Mucosa of stomach (tissue), 1 donor: ENCODE measurements around the gene PAMR1.

ENCODE experiments used
- H3K27me3 ChIP-seq: one replicate; pipeline ENCODE4 v1.7.0; 2013; ENCODE audit warnings: mild to moderate bottlenecking, low read length; ENCODE audit not compliant: control insufficient read depth, insufficient read depth
- H3K36me3 ChIP-seq: one replicate; pipeline ENCODE4 v1.7.0; 2013; ENCODE audit warnings: low read length; ENCODE audit not compliant: control insufficient read depth, insufficient read depth
- H3K4me1 ChIP-seq: one replicate; pipeline ENCODE4 v1.7.0; 2013; ENCODE audit warnings: mild to moderate bottlenecking, low read length; ENCODE audit not compliant: control insufficient read depth, insufficient read depth
- H3K4me3 ChIP-seq: one replicate; pipeline ENCODE4 v1.7.0; 2013; ENCODE audit warnings: low read length
- H3K9ac ChIP-seq: one replicate; pipeline ENCODE4 v1.7.0; 2013; ENCODE audit warnings: mild to moderate bottlenecking, low read length, moderate library complexity
- H3K9me3 ChIP-seq: one replicate; pipeline ENCODE4 v1.7.0; 2013; ENCODE audit warnings: mild to moderate bottlenecking, low read length, moderate library complexity; ENCODE audit not compliant: control insufficient read depth
- donor health status: Pancreatic carcinoma.

PAMR1 gene

DNA sequence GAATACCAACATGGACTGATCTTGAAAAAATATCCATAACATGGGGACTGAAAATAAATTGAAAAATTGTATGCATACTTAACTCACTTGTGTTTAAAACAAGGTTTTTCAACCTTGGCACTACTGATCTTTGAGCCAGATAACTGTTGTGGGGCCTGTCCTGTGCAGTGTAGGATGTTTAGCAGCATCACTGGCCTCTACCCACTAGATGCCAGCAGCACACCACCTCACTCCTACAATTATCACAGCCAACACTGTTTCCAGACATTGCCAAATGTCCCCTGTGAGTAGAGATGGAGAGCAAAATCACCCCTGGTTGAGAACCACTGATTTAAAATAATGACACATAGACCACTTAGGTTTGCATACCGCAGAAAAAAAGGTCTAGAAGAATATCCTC lies 61.1 kb downstream of the PAMR1 start:
- no peak overlapping the region for H3K9ac ChIP-seq
- H3K4me3 ChIP-seq, result no peak overlapping the region
- no peaks in the 10 kb centered on the region for H3K27me3 ChIP-seq
- no peaks in the 10 kb centered on the region for H3K36me3 ChIP-seq
- H3K4me1 ChIP-seq, result no peaks in the 10 kb centered on the region
- H3K9me3 ChIP-seq, result no peaks in the 10 kb centered on the region

DNA sequence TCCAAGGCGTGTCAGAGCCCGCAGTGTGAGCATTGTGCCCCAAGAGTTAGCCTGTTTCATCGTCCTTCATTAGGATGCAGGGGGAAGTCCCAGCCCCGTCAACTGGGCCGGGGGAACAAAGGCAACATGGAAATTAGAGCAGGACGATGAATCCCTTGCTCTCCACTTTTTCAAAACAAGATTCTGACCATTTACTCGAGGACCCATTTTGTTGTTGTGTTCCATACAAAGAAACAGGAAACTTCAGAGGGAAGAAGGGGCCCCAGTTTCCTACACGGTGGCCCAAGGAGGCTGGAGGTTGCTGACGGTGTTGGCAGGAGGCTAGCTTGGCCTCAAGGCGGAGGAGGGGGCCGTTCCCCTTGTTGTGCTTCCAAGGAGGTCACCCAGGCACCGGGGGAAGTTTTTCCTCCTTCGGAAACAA lies 62.1 kb downstream of the PAMR1 start:
- Histone ChIP-seq H3K36me3 (no peaks in the 10 kb centered on the region), H3K4me3 (no peak overlapping the region), H3K4me1 (no peaks in the 10 kb centered on the region), H3K9ac (no peak overlapping the region), H3K27me3 (no peaks in the 10 kb centered on the region), H3K9me3 (no peaks in the 10 kb centered on the region)

DNA sequence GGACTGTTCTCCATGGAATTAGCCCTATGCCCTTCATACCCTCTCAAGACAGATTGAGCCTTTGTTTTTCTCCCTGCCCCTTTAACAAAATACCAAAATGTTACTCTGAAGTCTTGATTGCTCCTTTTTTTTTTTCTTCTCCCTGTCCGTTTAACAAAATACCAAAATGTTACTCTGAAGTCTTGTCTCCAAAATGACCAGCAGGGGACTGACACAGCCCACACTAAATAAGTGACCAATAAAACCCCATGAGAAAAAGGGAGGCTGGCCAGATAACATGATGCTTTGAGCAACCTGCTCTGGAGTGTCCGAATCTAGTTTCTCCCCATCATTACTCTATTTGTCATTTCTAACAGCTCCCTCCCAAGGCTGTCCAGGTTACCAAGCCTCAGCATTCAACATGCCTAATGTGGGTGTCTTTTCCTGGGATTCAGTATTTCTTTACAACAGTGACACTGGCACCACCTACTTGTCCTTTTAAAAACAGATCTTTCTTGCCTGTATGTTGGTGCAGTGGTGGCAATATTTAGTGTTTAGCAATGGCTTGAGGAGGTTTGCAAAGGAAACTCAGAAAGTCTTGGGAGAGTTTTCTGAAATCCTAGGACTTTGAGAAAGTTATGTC lies 63.4 kb downstream of the PAMR1 start:
- Histone ChIP-seq H3K4me3 (no peak overlapping the region), H3K4me1 (no peaks in the 10 kb centered on the region), H3K27me3 (no peaks in the 10 kb centered on the region), H3K36me3 (no peaks in the 10 kb centered on the region), H3K9me3 (no peaks in the 10 kb centered on the region), H3K9ac (no peak overlapping the region)

DNA sequence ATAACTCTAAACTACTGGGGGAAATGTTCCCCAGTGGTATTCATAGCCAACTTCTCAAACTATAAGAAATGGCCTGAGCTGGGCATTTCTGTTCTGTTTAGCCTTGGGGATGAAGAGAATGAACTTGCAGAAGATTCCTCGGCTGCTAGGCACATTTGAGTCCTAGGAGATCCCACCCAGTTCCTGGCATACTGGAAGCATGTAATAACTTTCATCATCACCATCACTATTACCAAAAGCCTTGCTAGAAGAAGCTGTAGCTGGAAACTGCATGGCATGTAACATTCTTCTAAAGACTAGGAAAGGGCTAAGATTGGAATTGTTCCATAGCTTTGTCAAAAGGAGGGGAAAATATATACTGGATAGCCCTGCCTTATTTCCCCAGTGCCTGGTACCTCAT lies 65.9 kb downstream of the PAMR1 start:
- no peaks in the 10 kb centered on the region for H3K27me3 ChIP-seq
- H3K4me1 ChIP-seq, result no peaks in the 10 kb centered on the region
- H3K9ac ChIP-seq, result no peak overlapping the region
- H3K4me3 ChIP-seq, result no peak overlapping the region
- H3K9me3 ChIP-seq, result no peaks in the 10 kb centered on the region
- H3K36me3 ChIP-seq, result no peaks in the 10 kb centered on the region

DNA sequence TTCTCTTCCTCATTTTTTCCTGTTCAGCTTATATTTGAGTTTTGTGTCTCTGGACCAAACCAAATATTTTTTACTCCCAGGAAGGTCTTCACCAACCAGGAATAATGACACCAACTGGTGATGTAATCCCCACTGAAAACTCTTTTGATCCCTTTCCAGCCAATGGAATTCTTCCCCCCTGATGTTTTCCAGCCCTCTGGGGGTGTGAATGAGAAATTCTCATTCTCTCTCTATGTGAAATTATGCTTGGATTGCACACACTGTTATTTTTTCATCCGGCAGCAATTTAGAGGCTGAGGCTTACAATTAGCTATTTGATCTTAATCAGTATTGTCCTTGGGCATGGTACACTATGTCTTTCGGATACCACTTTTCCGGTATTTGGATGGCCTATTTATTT lies 66.6 kb downstream of the PAMR1 start:
- Histone ChIP-seq H3K4me3 (no peak overlapping the region), H3K4me1 (no peaks in the 10 kb centered on the region), H3K9ac (no peak overlapping the region), H3K27me3 (no peaks in the 10 kb centered on the region), H3K36me3 (no peaks in the 10 kb centered on the region), H3K9me3 (no peaks in the 10 kb centered on the region)

DNA sequence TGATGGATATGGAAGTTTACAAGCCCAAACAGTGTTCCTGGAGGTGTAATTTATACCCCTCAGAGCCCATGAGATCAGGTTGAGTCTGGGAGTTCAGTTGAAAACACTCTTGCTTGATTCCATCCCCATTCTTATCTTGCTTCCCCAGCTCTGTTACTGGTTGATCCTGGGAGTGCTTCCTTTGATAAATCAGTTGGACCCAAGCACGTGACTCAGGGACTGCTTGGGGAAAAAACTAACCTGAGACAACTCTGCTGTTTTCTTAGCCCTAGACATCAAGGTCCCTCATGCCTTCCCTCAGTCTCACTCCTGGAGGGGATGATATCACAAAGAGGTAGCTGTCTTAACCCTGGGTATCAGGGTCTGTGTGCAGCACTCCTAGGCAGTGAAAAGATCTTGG lies 71.1 kb downstream of the PAMR1 start:
- Histone ChIP-seq H3K27me3 (no peaks in the 10 kb centered on the region), H3K36me3 (no peaks in the 10 kb centered on the region), H3K9me3 (no peaks in the 10 kb centered on the region), H3K4me3 (no peak overlapping the region), H3K4me1 (no peaks in the 10 kb centered on the region), H3K9ac (no peak overlapping the region)

DNA sequence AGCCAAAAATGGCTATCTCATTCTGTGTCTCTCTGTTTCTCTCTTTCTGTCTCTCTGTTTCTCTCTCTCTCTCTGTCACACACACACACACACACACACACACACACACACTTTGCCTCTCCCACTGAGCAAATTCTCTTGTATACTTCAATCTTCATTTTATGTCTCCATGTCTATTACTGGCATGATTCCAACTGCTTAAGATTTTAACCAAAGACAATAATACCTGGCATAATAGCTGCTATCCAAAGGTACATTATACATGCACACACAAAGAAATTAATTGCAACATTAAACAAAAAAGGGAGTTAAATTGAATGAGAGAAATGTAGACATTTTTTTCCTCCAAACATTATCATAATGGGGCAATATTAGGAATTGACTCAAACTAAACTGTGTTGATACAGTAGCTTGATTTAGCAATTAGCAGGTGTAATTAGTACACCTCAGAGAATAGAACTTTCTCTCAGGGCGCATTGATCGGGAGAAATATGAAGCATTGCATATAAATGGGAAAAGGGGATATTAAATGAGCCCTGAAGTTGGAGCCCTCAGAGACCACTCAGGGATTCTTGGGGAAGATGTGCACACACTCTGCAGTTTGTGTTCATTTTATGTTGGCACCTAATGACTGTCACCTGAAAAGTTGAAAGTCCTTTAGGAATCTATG lies 88.7 kb downstream of the PAMR1 start:
- no peaks in the 10 kb centered on the region for H3K36me3 ChIP-seq
- H3K27me3 ChIP-seq, result peaks cover 9% of the 10 kb centered on the region

DNA sequence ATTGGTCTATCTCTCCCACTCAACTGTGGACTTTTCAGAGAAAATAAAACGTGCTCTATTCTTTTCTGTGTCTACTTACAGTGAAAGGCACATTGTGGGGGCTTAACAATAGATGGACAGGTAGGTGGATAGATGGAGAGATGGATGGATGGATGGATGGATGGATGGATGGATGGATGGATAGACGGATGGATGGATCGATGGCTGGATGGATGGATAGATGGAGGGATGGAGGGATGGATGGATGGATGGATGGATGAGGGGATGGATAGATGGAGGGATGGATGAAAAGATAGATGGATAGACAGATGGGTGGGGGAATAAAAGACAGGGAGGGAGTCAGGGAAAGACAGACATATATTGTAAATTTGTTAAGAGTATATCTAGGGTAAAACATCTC lies 91.8 kb downstream of the PAMR1 start:
- no peaks in the 10 kb centered on the region for H3K9me3 ChIP-seq

More for the DNA sequence above, 88.7 kb downstream of the PAMR1 start:
- H3K4me1 ChIP-seq, result no peaks in the 10 kb centered on the region
- no peak overlapping the region for H3K9ac ChIP-seq
- H3K9me3 ChIP-seq, result no peaks in the 10 kb centered on the region
- no peak overlapping the region for H3K4me3 ChIP-seq

DNA sequence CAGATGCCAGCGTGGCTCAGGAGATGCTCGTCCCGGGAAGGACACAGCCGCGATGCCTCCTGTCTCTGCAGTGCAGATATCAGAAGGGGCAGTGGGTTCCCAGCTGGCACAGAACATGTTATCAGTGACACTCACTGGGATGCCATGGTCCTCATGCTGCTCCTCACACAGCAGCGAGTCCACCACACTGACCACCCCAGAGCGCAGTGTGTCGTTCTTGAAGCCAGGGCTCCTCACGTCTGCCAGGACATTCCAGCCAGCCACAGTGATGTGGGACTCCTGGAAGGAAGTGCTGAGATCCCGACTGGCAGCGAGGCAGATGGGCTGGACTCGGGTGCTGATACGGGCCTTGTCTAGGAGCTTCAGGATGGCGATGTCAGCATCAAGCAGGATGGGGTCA lies 93.0 kb downstream of the PAMR1 start:
- Histone ChIP-seq H3K4me3 (no peak overlapping the region), H3K4me1 (no peaks in the 10 kb centered on the region), H3K36me3 (no peaks in the 10 kb centered on the region), H3K9ac (no peak overlapping the region), H3K9me3 (no peaks in the 10 kb centered on the region), H3K27me3 (peaks cover 3% of the 10 kb centered on the region)

More for the DNA sequence above, 91.8 kb downstream of the PAMR1 start:
- Histone ChIP-seq H3K4me1 (no peaks in the 10 kb centered on the region), H3K4me3 (no peak overlapping the region), H3K9ac (no peak overlapping the region), H3K36me3 (no peaks in the 10 kb centered on the region), H3K27me3 (peaks cover 6% of the 10 kb centered on the region)

DNA sequence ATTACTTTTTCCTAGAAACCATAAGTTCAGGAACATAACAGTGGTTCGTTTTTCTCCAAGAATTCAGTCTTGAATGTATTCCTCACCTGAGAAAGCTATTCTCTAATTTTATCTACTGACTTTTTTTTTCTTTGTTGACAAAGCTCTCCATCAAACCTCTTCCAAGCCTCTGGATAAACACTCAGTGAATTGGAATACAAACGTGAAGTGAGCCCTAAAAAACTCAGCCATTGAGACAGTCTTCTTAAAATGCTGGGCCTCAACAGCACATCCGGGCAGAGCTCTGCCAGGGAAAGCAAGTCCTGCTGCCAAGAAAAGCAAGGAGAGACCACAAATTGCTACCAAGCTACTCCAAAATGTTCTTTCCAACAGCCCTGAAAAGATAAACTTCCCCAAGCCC lies 98.3 kb downstream of the PAMR1 start:
- no peak overlapping the region for H3K4me3 ChIP-seq
- no peaks in the 10 kb centered on the region for H3K9me3 ChIP-seq
- H3K4me1 ChIP-seq, result no peaks in the 10 kb centered on the region
- peaks cover under 1% of the 10 kb centered on the region for H3K27me3 ChIP-seq
- no peak overlapping the region for H3K9ac ChIP-seq
- H3K36me3 ChIP-seq, result no peaks in the 10 kb centered on the region

DNA sequence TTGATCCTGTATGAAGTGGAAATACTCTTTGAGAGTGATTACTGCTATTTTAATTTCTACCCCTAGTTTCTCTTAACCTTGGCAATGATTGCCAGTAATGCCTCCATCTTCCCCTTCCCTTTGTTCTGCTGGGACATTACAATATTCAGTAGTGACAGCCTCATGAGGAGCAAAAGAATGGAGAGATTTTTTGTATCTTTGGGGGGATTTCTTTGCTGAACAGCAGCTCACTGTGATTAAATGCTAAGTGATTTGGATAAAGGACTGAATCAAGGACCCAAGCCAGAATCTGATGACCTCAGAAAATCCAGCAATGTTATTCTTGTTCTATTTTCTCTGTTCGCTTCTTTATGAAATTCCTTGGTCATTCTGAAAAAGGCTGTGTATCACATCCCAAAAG lies 99.1 kb downstream of the PAMR1 start:
- Histone ChIP-seq H3K27me3 (peaks cover 8% of the 10 kb centered on the region), H3K9ac (no peak overlapping the region), H3K4me1 (no peaks in the 10 kb centered on the region), H3K4me3 (no peak overlapping the region), H3K9me3 (no peaks in the 10 kb centered on the region), H3K36me3 (no peaks in the 10 kb centered on the region)

DNA sequence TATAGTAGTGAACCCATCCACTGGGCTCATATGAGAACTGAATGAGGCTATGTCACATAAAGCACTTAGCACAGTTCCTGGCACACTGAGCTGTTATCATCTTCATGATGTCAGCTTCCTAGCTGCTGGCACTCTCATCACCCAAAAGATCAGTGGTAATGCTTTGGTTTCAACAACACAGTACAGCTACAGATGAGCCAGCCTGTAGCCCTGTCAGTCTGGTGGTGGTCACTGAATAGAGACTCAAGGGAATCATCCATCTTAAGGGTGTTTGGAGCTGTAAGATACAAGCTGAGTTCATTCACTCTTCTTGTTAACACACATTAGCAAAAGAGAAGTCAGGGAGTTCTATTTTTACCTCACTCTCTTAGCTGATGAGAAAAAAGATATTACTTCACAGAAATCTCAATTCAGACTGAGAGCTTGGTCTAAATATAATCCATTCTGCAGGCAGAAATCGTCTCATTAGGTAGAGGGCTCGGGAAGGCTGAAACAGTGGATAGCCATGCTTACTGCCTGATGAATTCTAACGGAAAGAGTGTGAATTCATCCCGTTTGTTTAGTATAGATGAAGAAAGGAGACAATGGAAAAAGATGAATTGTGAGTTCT lies 99.7 kb downstream of the PAMR1 start:
- H3K4me3 ChIP-seq, result no peak overlapping the region
- no peak overlapping the region for H3K9ac ChIP-seq
- peaks cover 14% of the 10 kb centered on the region for H3K27me3 ChIP-seq
- H3K9me3 ChIP-seq, result no peaks in the 10 kb centered on the region
- H3K36me3 ChIP-seq, result no peaks in the 10 kb centered on the region
- H3K4me1 ChIP-seq, result no peaks in the 10 kb centered on the region
